GM23338 (cell line): ENCODE data around the gene SIPA1. TPM values are rescaled to one million over a fixed set of nuclear protein-coding genes. Genes with fewer than 3 reads are reported as not detected.

Source experiments
- ATAC-seq: fragments of 200-7000 bp; cut with Tn5 transposase; 3 replicates; pipeline ENCODE4 v1.9.1; 2020
- DNase-seq: peaks from one replicate; pipeline ENCODE4 v3.0.0-alpha.2; 2015; ENCODE audit warnings: low spot score
- H2AFZ ChIP-seq: fragments of 200-600 bp; sonication (generic); 2 replicates; pipeline ENCODE4 v1.8.0; 2016; ENCODE audit warnings: antibody characterized with exemption, mild to moderate bottlenecking, moderate library complexity
- H3F3A ChIP-seq: fragments of 200-600 bp; sonication (generic); replicated peaks from 2 replicates; pipeline ENCODE4 v1.8.0; 2017; ENCODE audit warnings: antibody characterized with exemption, mixed run types, low read depth
- H3K27ac ChIP-seq: fragments of 200-600 bp; sonication (generic); 2 replicates; pipeline ENCODE4 v1.6.1; 2016; ENCODE audit warnings: low read depth
- H3K27me3 ChIP-seq: fragments of 200-600 bp; sonication (generic); 2 replicates; pipeline ENCODE4 v1.8.0; 2016; ENCODE audit warnings: mild to moderate bottlenecking, mixed run types, moderate library complexity; ENCODE audit not compliant: insufficient read depth
- H3K36me3 ChIP-seq: fragments of 200-600 bp; sonication (generic); 2 replicates; pipeline ENCODE4 v1.8.0; 2016; ENCODE audit warnings: mild to moderate bottlenecking; ENCODE audit not compliant: insufficient read depth
- H3K4me1 ChIP-seq: fragments of 200-600 bp; sonication (generic); 2 replicates; pipeline ENCODE4 v1.8.0; 2016; ENCODE audit warnings: mild to moderate bottlenecking, moderate library complexity; ENCODE audit not compliant: insufficient read depth
- H3K4me2 ChIP-seq: fragments of 200-600 bp; sonication (generic); 2 replicates; pipeline ENCODE4 v1.7.1; 2017; ENCODE audit warnings: mixed run types
- H3K4me3 ChIP-seq: fragments of 200-600 bp; sonication (generic); 2 replicates; pipeline ENCODE4 v1.6.1; 2016; ENCODE audit warnings: mixed run types
- H3K79me2 ChIP-seq: fragments of 200-600 bp; sonication (generic); replicated peaks from 2 replicates; pipeline ENCODE4 v1.8.0; 2017; ENCODE audit warnings: mild to moderate bottlenecking; ENCODE audit not compliant: insufficient read depth
- H3K9me2 ChIP-seq: fragments of 200-600 bp; sonication (generic); 2 replicates; pipeline ENCODE4 v1.8.0; 2017; ENCODE audit not compliant: insufficient read depth
- H4K20me1 ChIP-seq: fragments of 200-600 bp; sonication (generic); replicated peaks from 2 replicates; pipeline ENCODE4 v1.8.0; 2017; ENCODE audit warnings: mild to moderate bottlenecking; ENCODE audit not compliant: insufficient read depth
- H3K27ac Mint-ChIP-seq: 2 replicates; pipeline ENCODE4 v1.8.0; 2020; ENCODE audit warnings: inconsistent platforms, mild to moderate bottlenecking, moderate library complexity, mixed read lengths
- H3K27me3 Mint-ChIP-seq: 3 replicates; pipeline ENCODE4 v1.8.0; 2022; ENCODE audit warnings: low read depth, mild to moderate bottlenecking, moderate library complexity, mixed read lengths, inconsistent platforms; ENCODE audit not compliant: insufficient read depth, poor library complexity
- H3K36me3 Mint-ChIP-seq: 3 replicates; pipeline ENCODE4 v1.8.0; 2021; ENCODE audit warnings: low read depth, mild to moderate bottlenecking, inconsistent platforms, moderate library complexity, mixed read lengths
- H3K4me1 Mint-ChIP-seq: 3 replicates; pipeline ENCODE4 v1.8.0; 2020; ENCODE audit warnings: mild to moderate bottlenecking, inconsistent platforms, mixed read lengths
- H3K4me3 Mint-ChIP-seq: 3 replicates; pipeline ENCODE4 v1.8.0; 2021; ENCODE audit warnings: moderate library complexity, mild to moderate bottlenecking, inconsistent platforms, mixed read lengths
- H3K9me3 Mint-ChIP-seq: 3 replicates; pipeline ENCODE4 v1.8.0; 2020; ENCODE audit warnings: moderate library complexity, mild to moderate bottlenecking, inconsistent platforms, mixed read lengths
- JUNB ChIP-seq: IDR thresholded peaks from one replicate; pipeline ENCODE4 v1.6.1; 2016; ENCODE audit warnings: antibody characterized with exemption; ENCODE audit not compliant: unreplicated experiment
- NANOG ChIP-seq: IDR thresholded peaks from 2 replicates; pipeline ENCODE4 v1.6.1; 2016; ENCODE audit warnings: antibody characterized with exemption, borderline replicate concordance
- STAT1 ChIP-seq: IDR thresholded peaks from one replicate; pipeline ENCODE4 v1.6.1; 2016; ENCODE audit warnings: antibody characterized with exemption; ENCODE audit not compliant: unreplicated experiment
- ZNF331 ChIP-seq: fragments of 250-450 bp; sonication (Bioruptor Pico); IDR thresholded peaks from 2 replicates; pipeline ENCODE4 v1.5.0; 2020; ENCODE audit warnings: low read depth, mild to moderate bottlenecking, moderate library complexity
- polyA plus RNA-seq: library from polyadenylated mRNA; unstranded; fragments of >200 nt; fragmentation: Nextera tagmentation; extraction: Ambion mirVana; gene quantifications from 2 replicates; pipeline ENCODE4 v1.2.1, GENCODE V29; 2016
- total RNA-seq: library from RNA; depleted of rRNA; stranded (reverse); fragments of >200 nt; shearing (Covaris generic); gene quantifications from 2 replicates; pipeline ENCODE4 v1.2.3, GENCODE V29; 2014
- TF ChIP-seq, protein P1 (sequence below): fragments of 250-450 bp; sonication (Bioruptor Pico); IDR thresholded peaks from 2 replicates; pipeline ENCODE4 v1.5.0; 2020; ENCODE audit warnings: mild to moderate bottlenecking, moderate library complexity
- TF ChIP-seq, protein P2 (sequence below): IDR thresholded peaks from 2 replicates; pipeline ENCODE4 v1.6.1; 2016; ENCODE audit warnings: antibody characterized with exemption

Gene SIPA1
- total and polyA plus RNA-seq, 2 experiments from 2014 or later, result 50.1 to 54.6 TPM

DNA sequence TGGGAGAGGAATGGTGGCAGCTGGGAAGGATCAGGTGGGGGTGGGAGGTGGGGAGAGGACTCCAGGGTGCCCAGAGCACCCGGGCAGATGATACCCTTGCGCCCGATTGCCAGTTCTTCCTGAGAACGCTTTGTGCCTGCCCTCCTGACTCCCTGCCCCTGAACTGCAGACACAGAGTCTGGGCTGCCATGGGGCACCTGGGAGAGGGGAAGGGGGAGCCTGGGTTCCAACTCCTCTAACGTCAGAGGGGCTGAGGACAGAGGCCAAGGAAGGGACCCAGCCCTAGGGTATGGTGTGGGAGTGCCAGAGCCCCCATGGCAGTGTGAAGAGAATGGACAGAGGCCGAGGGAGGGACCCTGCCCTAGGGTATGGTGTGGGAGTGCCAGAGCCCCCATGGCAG is 41.4 kb upstream of the SIPA1 start (continued):
- TF ChIP-seq, protein P1, sequence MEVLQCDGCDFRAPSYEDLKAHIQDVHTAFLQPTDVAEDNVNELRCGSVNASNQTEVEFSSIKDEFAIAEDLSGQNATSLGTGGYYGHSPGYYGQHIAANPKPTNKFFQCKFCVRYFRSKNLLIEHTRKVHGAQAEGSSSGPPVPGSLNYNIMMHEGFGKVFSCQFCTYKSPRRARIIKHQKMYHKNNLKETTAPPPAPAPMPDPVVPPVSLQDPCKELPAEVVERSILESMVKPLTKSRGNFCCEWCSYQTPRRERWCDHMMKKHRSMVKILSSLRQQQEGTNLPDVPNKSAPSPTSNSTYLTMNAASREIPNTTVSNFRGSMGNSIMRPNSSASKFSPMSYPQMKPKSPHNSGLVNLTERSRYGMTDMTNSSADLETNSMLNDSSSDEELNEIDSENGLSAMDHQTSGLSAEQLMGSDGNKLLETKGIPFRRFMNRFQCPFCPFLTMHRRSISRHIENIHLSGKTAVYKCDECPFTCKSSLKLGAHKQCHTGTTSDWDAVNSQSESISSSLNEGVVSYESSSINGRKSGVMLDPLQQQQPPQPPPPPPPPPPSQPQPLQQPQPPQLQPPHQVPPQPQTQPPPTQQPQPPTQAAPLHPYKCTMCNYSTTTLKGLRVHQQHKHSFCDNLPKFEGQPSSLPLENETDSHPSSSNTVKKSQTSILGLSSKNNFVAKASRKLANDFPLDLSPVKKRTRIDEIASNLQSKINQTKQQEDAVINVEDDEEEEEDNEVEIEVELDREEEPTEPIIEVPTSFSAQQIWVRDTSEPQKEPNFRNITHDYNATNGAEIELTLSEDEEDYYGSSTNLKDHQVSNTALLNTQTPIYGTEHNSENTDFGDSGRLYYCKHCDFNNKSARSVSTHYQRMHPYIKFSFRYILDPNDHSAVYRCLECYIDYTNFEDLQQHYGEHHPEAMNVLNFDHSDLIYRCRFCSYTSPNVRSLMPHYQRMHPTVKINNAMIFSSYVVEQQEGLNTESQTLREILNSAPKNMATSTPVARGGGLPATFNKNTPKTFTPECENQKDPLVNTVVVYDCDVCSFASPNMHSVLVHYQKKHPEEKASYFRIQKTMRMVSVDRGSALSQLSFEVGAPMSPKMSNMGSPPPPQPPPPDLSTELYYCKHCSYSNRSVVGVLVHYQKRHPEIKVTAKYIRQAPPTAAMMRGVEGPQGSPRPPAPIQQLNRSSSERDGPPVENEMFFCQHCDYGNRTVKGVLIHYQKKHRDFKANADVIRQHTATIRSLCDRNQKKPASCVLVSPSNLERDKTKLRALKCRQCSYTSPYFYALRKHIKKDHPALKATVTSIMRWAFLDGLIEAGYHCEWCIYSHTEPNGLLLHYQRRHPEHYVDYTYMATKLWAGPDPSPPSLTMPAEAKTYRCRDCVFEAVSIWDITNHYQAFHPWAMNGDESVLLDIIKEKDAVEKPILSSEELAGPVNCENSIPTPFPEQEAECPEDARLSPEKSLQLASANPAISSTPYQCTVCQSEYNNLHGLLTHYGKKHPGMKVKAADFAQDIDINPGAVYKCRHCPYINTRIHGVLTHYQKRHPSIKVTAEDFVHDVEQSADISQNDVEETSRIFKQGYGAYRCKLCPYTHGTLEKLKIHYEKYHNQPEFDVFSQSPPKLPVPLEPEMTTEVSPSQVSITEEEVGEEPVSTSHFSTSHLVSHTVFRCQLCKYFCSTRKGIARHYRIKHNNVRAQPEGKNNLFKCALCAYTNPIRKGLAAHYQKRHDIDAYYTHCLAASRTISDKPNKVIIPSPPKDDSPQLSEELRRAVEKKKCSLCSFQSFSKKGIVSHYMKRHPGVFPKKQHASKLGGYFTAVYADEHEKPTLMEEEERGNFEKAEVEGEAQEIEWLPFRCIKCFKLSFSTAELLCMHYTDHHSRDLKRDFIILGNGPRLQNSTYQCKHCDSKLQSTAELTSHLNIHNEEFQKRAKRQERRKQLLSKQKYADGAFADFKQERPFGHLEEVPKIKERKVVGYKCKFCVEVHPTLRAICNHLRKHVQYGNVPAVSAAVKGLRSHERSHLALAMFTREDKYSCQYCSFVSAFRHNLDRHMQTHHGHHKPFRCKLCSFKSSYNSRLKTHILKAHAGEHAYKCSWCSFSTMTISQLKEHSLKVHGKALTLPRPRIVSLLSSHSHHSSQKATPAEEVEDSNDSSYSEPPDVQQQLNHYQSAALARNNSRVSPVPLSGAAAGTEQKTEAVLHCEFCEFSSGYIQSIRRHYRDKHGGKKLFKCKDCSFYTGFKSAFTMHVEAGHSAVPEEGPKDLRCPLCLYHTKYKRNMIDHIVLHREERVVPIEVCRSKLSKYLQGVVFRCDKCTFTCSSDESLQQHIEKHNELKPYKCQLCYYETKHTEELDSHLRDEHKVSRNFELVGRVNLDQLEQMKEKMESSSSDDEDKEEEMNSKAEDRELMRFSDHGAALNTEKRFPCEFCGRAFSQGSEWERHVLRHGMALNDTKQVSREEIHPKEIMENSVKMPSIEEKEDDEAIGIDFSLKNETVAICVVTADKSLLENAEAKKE (CRISPR knock-in tag), result no peak
- no peak for TF ChIP-seq NANOG

DNA sequence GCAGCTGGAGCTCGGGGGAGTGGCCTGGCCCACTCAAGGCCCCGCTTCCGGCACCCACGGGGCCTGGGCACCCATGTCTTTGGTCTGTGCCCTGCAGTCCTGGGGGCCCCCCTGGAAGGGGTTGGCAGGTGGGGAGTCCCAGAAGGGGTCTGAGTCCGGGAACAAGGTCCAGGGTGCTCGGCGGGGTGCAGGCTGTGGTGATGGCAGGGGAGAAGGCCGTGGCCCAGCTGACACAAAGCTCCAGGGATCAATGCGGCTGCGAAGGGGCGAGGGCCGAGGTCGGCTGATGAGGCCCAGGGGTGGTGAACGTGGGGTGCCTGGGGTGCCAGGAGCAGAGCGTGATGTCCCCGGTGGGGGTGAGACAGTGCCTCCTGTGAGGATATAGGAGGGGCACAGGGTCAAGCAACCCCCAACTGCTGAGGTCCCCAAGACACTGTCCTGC is 39.6 kb upstream of the SIPA1 start:
- Mint-ChIP-seq H3K9me3 (no peaks in the 10 kb centered on the region; the same call in 2 of the 3 replicates), H3K4me1 (peaks cover 1% of the 10 kb centered on the region; the same call in 2 of the 3 replicates), H3K27me3 (peaks cover 15% of the 10 kb centered on the region), H3K27ac (no peak overlapping the region), H3K4me3 (no peak overlapping the region), H3K36me3 (peaks cover 8% of the 10 kb centered on the region; the same call in 2 of the 3 replicates)
- ATAC-seq, result no peak
- Histone ChIP-seq H3K79me2 (no peaks in the 10 kb centered on the region), H2AFZ (no peak overlapping the region), H3K4me1 (peaks cover under 1% of the 10 kb centered on the region; the same call in 1 of the 2 replicates), H3K4me2 (no peak overlapping the region), H3F3A (0 out of 2 replicates have a peak, but pooled peaks cover 7% of the 10 kb centered on the region), H3K36me3 (no peaks in the 10 kb centered on the region; the same call in 1 of the 2 replicates), H4K20me1 (no peaks in the 10 kb centered on the region; the same call in 1 of the 2 replicates), H3K27me3 (peaks cover 13% of the 10 kb centered on the region), H3K27ac (no peak overlapping the region), H3K4me3 (no peak overlapping the region), H3K9me2 (no peaks in the 10 kb centered on the region)
- DNase-seq, result no peak
- TF ChIP-seq STAT1 (no peak), ZNF331 (CRISPR knock-in tag) (no peak), JUNB (no peak)
- TF ChIP-seq, protein P1 (CRISPR knock-in tag), result no peak
- TF ChIP-seq, protein P2, sequence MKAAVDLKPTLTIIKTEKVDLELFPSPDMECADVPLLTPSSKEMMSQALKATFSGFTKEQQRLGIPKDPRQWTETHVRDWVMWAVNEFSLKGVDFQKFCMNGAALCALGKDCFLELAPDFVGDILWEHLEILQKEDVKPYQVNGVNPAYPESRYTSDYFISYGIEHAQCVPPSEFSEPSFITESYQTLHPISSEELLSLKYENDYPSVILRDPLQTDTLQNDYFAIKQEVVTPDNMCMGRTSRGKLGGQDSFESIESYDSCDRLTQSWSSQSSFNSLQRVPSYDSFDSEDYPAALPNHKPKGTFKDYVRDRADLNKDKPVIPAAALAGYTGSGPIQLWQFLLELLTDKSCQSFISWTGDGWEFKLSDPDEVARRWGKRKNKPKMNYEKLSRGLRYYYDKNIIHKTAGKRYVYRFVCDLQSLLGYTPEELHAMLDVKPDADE, result no peak
